H9 (cell line): ENCODE data around the gene WDR6. TPM values are rescaled to one million over a fixed set of nuclear protein-coding genes. Genes with fewer than 3 reads are reported as not detected.

Experiments
- DNase-seq: peaks from one replicate; pipeline ENCODE4 v3.0.0-alpha.2; 2017
- H2AFZ ChIP-seq: one replicate; pipeline ENCODE4 v1.6.1; 2013; ENCODE audit warnings: mild to moderate bottlenecking, low read length, control low read depth, moderate library complexity
- H2AK5ac ChIP-seq: 2 replicates; pipeline ENCODE4 v1.6.1; 2013; ENCODE audit warnings: low read length, control low read depth, mixed read lengths; ENCODE audit not compliant: insufficient read length
- H2BK120ac ChIP-seq: one replicate; pipeline ENCODE4 v1.6.1; 2013; ENCODE audit warnings: low read depth, mild to moderate bottlenecking, low read length, control low read depth, inconsistent platforms; ENCODE audit not compliant: poor library complexity, severe bottlenecking
- H2BK12ac ChIP-seq: 2 replicates; pipeline ENCODE4 v1.6.1; 2013; ENCODE audit warnings: low read length, control low read depth, mixed read lengths, low read depth; ENCODE audit not compliant: insufficient read length
- H2BK15ac ChIP-seq: 2 replicates; pipeline ENCODE4 v1.6.1; 2013; ENCODE audit warnings: low read depth, low read length, control low read depth
- H2BK20ac ChIP-seq: one replicate; pipeline ENCODE4 v1.6.1; 2013; ENCODE audit warnings: low read depth, mild to moderate bottlenecking, low read length, control low read depth, inconsistent platforms; ENCODE audit not compliant: poor library complexity, severe bottlenecking
- H2BK5ac ChIP-seq: 2 replicates; pipeline ENCODE4 v1.6.1; 2013; ENCODE audit warnings: low read length, control low read depth, mixed read lengths; ENCODE audit not compliant: insufficient read length
- H3K14ac ChIP-seq: 2 replicates; pipeline ENCODE4 v1.6.1; 2013; ENCODE audit warnings: low read length, control low read depth; ENCODE audit not compliant: insufficient read depth
- H3K18ac ChIP-seq: 2 replicates; pipeline ENCODE4 v1.6.1; 2013; ENCODE audit warnings: low read depth, mild to moderate bottlenecking, mixed read lengths, low read length, control low read depth; ENCODE audit not compliant: insufficient read length
- H3K23ac ChIP-seq: 2 replicates; pipeline ENCODE4 v1.6.1; 2013; ENCODE audit warnings: low read length, control low read depth, mixed read lengths, low read depth; ENCODE audit not compliant: insufficient read length
- H3K23me2 ChIP-seq: 2 replicates; pipeline ENCODE4 v1.6.1; 2013; ENCODE audit warnings: low read depth, mild to moderate bottlenecking, mixed read lengths, low read length, control low read depth; ENCODE audit not compliant: insufficient read length, poor library complexity, severe bottlenecking
- H3K27ac ChIP-seq: 2 replicates; pipeline ENCODE4 v1.5.1; 2013; ENCODE audit warnings: low read length, control low read depth, mixed read lengths, low read depth; ENCODE audit not compliant: insufficient read length
- H3K27me3 ChIP-seq: 2 replicates; pipeline ENCODE4 v1.6.1; 2013; ENCODE audit warnings: low read length, control low read depth, inconsistent platforms; ENCODE audit not compliant: insufficient read depth
- H3K4ac ChIP-seq: 2 replicates; pipeline ENCODE4 v1.6.1; 2013; ENCODE audit warnings: low read depth, mild to moderate bottlenecking, control low read depth, inconsistent platforms, low read length, moderate library complexity
- H3K4me1 ChIP-seq: 2 replicates; pipeline ENCODE4 v1.6.1; 2013; ENCODE audit warnings: low read length, control low read depth, inconsistent platforms; ENCODE audit not compliant: insufficient read depth
- H3K4me2 ChIP-seq: 2 replicates; pipeline ENCODE4 v1.6.1; 2013; ENCODE audit warnings: low read length, control low read depth, mixed read lengths; ENCODE audit not compliant: insufficient read length, insufficient read depth
- H3K56ac ChIP-seq: 2 replicates; pipeline ENCODE4 v1.6.1; 2013; ENCODE audit warnings: low read depth, mild to moderate bottlenecking, mixed read lengths, low read length, control low read depth; ENCODE audit not compliant: insufficient read length
- H3K79me1 ChIP-seq: 2 replicates; pipeline ENCODE4 v1.6.1; 2013; ENCODE audit warnings: low read depth, mild to moderate bottlenecking, moderate library complexity, low read length, control low read depth, inconsistent platforms; ENCODE audit not compliant: insufficient read depth, poor library complexity, severe bottlenecking
- H3K79me2 ChIP-seq: 2 replicates; pipeline ENCODE4 v1.6.1; 2013; ENCODE audit warnings: low read length, control low read depth, inconsistent platforms; ENCODE audit not compliant: insufficient read depth
- H3K9ac ChIP-seq: 2 replicates; pipeline ENCODE4 v1.6.1; 2013; ENCODE audit warnings: low read length, control low read depth, mixed read lengths; ENCODE audit not compliant: insufficient read length; ENCODE audit errors: extremely low read depth
- H3K9me3 ChIP-seq: one replicate; pipeline ENCODE4 v1.6.1; 2013; ENCODE audit warnings: low read depth, low read length, inconsistent platforms; ENCODE audit not compliant: control insufficient read depth
- H3T11ph ChIP-seq: one replicate; pipeline ENCODE4 v1.6.1; 2013; ENCODE audit warnings: mild to moderate bottlenecking, low read length, control low read depth, inconsistent platforms
- H4K20me1 ChIP-seq: one replicate; pipeline ENCODE4 v1.6.1; 2013; ENCODE audit not compliant: control insufficient read depth, insufficient read length, insufficient read depth
- H4K5ac ChIP-seq: 2 replicates; pipeline ENCODE4 v1.6.1; 2013; ENCODE audit warnings: low read depth, mild to moderate bottlenecking, mixed read lengths, low read length, control low read depth; ENCODE audit not compliant: insufficient read length
- H4K8ac ChIP-seq: replicated peaks from 2 replicates; pipeline ENCODE4 v1.6.1; 2013; ENCODE audit warnings: low read length, control low read depth, mixed read lengths, low read depth; ENCODE audit not compliant: insufficient read length
- H4K91ac ChIP-seq: 2 replicates; pipeline ENCODE4 v1.6.1; 2013; ENCODE audit warnings: low read depth, mild to moderate bottlenecking, moderate library complexity, mixed read lengths, low read length, control low read depth; ENCODE audit not compliant: insufficient read length
- H3K27ac Mint-ChIP-seq, 3 experiments: 2 replicates in 2 of 3; 3 replicates in 1 of 3; pipeline ENCODE4 v1.8.0; 2020 to 2021; ENCODE audit warnings: mixed read lengths in 3 of 3, mild to moderate bottlenecking in 1 of 3, moderate library complexity in 1 of 3
- H3K27me3 Mint-ChIP-seq: 2 replicates; pipeline ENCODE4 v1.8.0; 2021; ENCODE audit warnings: low read depth, mild to moderate bottlenecking, moderate library complexity, mixed read lengths
- H3K36me3 Mint-ChIP-seq, 3 experiments: 2 replicates in 2 of 3; 3 replicates in 1 of 3; pipeline ENCODE4 v1.8.0; 2020 to 2021; ENCODE audit warnings: low read depth in 3 of 3, mixed read lengths in 3 of 3; ENCODE audit not compliant: insufficient read depth in 1 of 3
- H3K4me1 Mint-ChIP-seq, 2 experiments: 2 replicates each; pipeline ENCODE4 v1.8.0; 2020; ENCODE audit warnings: mixed read lengths in 2 of 2
- H3K4me3 Mint-ChIP-seq, 2 experiments: 2 replicates in 1 of 2; 3 replicates in 1 of 2; pipeline ENCODE4 v1.8.0; 2020 to 2021; ENCODE audit warnings: mild to moderate bottlenecking in 2 of 2, mixed read lengths in 2 of 2, moderate library complexity in 1 of 2
- H3K9me3 Mint-ChIP-seq, 2 experiments: 2 replicates in 1 of 2; 3 replicates in 1 of 2; pipeline ENCODE4 v1.8.0; 2020; ENCODE audit warnings: mild to moderate bottlenecking in 2 of 2, mixed read lengths in 2 of 2, moderate library complexity in 1 of 2
- WGBS: extraction: QIAGEN DNeasy Blood & Tissue Kit; methylation state at CpG from one replicate; pipeline ENCODE4 v1.1.7; 2013; ENCODE audit warnings: missing lambda C conversion rate, low lambda C conversion rate, mixed read lengths; ENCODE audit not compliant: insufficient read length; ENCODE audit errors: extremely low coverage; 5-methylcytosine and 5-hydroxymethylcytosine counted together
- total RNA-seq: library from RNA; stranded (reverse); gene quantifications from 2 replicates; pipeline ENCODE4 v1.2.1, GENCODE V29; 2021
- TF ChIP-seq, protein P1 (sequence below): fragments of 200-600 bp; sonication (generic); conservative IDR thresholded peaks from 3 replicates; pipeline ENCODE4 v1.8.0; 2021; ENCODE audit warnings: antibody characterized with exemption, mild to moderate bottlenecking

WDR6 gene
- total RNA-seq, 1 experiment from 2014 or later: 298 TPM

DNA sequence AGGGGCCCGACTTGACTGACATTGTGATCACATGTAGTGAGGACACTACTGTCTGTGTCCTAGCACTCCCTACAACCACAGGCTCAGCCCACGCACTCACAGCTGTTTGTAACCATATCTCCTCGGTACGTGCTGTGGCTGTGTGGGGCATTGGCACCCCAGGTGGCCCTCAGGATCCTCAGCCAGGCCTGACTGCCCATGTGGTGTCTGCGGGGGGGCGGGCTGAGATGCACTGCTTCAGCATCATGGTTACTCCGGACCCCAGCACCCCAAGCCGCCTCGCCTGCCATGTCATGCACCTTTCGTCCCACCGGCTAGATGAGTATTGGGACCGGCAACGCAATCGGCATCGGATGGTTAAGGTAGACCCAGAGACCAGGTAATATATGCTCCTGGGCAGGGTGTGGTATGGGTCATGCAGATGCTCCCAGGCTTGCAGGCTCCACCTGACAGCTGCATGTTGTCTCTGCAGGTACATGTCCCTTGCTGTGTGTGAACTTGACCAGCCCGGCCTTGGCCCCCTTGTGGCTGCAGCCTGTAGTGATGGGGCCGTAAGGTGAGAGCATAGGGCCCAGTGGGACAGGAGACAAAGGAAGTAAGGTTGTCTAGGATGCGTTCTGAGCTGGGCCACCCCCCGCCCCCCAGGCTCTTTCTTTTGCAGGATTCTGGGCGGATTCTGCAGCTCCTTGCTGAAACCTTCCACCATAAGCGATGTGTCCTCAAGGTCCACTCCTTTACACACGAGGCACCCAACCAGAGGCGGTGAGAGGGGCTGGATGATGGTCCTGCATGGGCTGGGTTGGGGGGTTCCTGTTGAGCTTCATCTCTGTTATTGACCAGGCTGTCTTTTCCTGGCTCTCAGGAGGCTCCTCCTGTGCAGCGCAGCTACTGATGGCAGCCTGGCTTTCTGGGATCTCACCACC lies 6.8 kb downstream of the WDR6 start:
- H4K20me1 ChIP-seq: no peaks in the 10 kb centered on the region
- H3T11ph ChIP-seq: no peak overlapping the region
- no peak overlapping the region for H3K4ac ChIP-seq
- no peaks in the 10 kb centered on the region for H3K27me3 ChIP-seq
- no peaks in the 10 kb centered on the region for H3K9me3 Mint-ChIP-seq
- no peak overlapping the region for H2BK15ac ChIP-seq
- H2BK12ac ChIP-seq: no peak overlapping the region
- no peak overlapping the region for H2BK5ac ChIP-seq
- H3K27me3 Mint-ChIP-seq: no peaks in the 10 kb centered on the region
- no peaks in the 10 kb centered on the region for H3K9me3 ChIP-seq
- DNase-seq: peak; percentile 89
- no peak overlapping the region for H2AFZ ChIP-seq
- H2BK120ac ChIP-seq: no peak overlapping the region
- no peak overlapping the region for H3K27ac Mint-ChIP-seq
- no peak overlapping the region for H3K14ac ChIP-seq
- no peak overlapping the region for H3K23ac ChIP-seq
- TF ChIP-seq, protein P1, sequence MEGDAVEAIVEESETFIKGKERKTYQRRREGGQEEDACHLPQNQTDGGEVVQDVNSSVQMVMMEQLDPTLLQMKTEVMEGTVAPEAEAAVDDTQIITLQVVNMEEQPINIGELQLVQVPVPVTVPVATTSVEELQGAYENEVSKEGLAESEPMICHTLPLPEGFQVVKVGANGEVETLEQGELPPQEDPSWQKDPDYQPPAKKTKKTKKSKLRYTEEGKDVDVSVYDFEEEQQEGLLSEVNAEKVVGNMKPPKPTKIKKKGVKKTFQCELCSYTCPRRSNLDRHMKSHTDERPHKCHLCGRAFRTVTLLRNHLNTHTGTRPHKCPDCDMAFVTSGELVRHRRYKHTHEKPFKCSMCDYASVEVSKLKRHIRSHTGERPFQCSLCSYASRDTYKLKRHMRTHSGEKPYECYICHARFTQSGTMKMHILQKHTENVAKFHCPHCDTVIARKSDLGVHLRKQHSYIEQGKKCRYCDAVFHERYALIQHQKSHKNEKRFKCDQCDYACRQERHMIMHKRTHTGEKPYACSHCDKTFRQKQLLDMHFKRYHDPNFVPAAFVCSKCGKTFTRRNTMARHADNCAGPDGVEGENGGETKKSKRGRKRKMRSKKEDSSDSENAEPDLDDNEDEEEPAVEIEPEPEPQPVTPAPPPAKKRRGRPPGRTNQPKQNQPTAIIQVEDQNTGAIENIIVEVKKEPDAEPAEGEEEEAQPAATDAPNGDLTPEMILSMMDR: peak; percentile 82
- no peak overlapping the region for H2BK20ac ChIP-seq
- H4K8ac ChIP-seq: no peak overlapping the region
- H3K27ac ChIP-seq: no peak overlapping the region
- no peak overlapping the region for H4K5ac ChIP-seq
- no peak overlapping the region for H3K9ac ChIP-seq
- WGBS: no CpG with 5 or more reads among the region's 24 CpGs
- H3K4me1 ChIP-seq: no peaks in the 10 kb centered on the region
- H3K79me1 ChIP-seq: no peaks in the 10 kb centered on the region
- H3K18ac ChIP-seq: no peak overlapping the region
- peaks cover 6% of the 10 kb centered on the region for H3K23me2 ChIP-seq
- H3K79me2 ChIP-seq: peaks cover 3% of the 10 kb centered on the region; the same call in 1 of the 2 replicates
- no peak overlapping the region for H3K4me2 ChIP-seq
- peak overlapping the region in 1 of 2 experiments; percentile 34; a peak in 2 of 5 replicates for H3K4me3 Mint-ChIP-seq
- no peak overlapping the region for H2AK5ac ChIP-seq
- H3K36me3 Mint-ChIP-seq: peaks cover 25 to 64% (median 56%) of the 10 kb centered on the region in 3 experiments
- H4K91ac ChIP-seq: no peak overlapping the region
- H3K4me1 Mint-ChIP-seq: peaks cover 11 to 14% of the 10 kb centered on the region in 2 experiments
- H3K56ac ChIP-seq: no peak overlapping the region
